GM18499 (cell line): ENCODE results near the gene TRABD2A.

Source experiments
- ATAC-seq: cut with Tn5 transposase; IDR thresholded peaks from one replicate; pipeline ENCODE4 v1.9.1; 2021; ENCODE audit warnings: moderate number of reproducible peaks; ENCODE audit not compliant: insufficient read depth, unreplicated experiment

Gene TRABD2A

DNA sequence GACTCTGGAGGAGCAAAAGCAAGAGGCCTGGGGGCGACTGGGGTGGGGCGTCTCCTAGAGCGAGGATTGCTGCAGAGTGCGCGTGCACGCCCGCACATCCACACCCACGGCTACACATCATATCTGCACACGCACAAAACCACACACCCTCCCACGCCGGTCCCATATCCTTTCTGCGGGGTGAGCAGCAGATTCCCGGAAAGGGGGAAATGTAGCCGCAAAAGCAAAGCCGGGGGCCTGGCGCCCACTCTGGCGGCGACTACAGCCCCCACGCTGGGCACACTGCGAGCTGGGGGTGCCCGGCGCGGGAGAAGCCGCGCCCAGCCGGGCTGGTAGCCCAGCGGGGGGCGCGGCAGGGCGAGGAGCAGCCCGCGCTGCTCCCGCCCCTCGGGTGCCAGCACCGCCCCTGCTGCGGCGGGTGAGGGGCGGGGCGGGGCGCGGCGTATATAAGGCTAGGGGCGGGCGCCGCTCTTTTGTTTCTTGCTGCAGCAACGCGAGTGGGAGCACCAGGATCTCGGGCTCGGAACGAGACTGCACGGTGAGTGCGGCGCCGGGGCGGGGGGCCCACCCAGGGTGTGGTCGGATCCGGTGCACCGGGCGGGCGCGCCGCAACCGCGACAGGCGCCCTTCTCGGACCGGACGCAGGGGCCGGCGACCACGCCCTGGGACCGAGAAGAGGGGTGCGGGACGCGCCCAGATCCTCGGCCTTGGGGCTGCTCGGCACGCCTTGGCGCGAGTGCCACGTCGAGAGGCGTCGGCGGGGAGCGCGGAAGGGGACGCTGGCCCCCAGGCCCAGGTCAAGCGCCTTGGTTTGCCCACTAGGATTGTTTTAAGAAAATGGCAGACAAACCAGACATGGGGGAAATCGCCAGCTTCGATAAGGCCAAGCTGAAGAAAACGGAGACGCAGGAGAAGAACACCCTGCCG, 24.6 kb upstream of the TRABD2A start, which contains the start of gene TMSB10:
Gene TMSB10 (plus strand): TSS at position 476 of the 927 bp plus-strand sequence.
- ATAC-seq: peak; percentile 49

DNA sequence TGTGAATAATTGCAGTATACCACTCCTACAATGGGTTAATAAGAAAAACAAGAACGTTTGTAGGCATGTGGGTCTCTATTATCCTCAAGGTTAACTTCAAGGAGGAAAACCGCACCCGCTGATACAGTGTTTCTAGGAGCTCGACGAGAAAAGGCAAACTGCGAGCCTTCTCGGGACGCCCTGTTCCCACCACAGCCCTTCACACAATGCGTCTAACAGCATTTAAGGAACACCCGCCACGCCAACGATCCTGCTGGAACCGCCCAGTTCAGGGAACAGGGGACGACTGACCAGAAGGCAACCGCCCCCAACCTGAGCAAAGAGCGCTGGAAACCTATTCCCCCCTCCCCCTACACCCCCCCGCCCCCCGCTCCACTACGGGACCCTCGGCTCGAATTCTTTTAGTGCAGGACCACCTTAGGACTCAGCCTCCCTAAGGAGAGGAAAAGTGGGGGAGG, 23.9 kb upstream of the TRABD2A start:
- no peak for ATAC-seq

DNA sequence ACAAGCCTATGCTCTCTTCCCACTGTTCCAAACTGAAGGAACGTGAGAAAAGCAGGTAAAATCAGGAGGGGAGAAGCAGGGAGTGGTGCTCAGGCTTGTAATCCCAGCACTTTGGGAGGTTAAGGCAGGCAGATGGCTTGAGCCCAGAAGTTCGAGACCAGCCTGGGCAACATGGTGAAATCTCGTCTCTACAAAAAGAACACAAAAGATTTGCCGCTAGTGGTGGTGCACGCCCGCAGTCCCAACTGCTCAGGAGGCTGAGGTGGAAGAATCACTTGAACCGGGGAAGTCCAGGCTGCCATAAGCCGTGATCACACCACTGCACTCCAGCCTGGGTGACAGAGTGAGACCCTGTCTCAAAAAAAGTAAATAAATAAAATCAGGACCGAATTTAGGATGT, 23.3 kb upstream of the TRABD2A start:
- no peak for ATAC-seq

DNA sequence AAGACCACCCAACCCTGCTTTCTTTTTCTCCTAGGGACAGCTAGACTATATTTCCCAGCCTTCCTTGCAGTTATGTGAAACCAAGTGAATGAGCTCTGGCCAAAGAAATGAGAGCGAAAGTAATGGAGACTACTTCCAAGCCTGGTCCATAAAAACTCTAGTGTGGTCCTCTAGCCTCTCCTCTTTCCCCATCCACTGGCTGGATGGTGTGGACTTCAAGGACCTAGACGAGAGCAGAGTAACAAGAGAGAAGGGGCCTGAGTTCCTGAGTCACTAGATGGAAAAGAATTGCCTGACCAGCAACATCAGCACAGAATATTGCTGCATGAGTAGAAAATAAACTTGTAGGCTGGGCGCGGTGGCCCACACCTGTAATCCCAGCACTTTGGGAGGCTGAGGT, 21.6 kb upstream of the TRABD2A start:
- no peak for ATAC-seq

DNA sequence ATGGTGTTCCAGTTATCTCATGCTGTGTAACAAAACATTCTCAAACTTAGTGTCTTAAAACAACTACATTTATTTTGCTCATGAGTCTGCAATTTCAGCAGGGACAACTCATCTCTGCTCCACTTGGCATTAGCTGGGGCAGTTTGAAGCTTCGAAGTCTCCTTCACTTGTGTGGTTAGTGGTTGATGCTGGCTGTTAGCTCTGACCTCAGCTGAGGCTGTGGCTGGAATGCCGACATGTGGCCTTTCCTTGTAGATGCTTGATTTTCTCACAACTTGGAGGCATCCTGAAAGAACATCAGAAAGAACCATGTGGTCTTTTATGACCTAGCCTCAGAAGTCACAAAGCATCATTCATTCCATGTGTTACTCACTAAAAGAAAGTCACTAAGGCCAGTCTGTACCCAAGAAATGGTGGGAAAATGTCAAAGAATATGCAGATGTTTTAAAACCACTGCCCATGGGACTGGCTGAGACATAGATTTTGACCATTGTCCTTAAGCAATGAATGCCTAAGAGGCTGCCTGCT, 20.8 kb upstream of the TRABD2A start:
- no peak for ATAC-seq

DNA sequence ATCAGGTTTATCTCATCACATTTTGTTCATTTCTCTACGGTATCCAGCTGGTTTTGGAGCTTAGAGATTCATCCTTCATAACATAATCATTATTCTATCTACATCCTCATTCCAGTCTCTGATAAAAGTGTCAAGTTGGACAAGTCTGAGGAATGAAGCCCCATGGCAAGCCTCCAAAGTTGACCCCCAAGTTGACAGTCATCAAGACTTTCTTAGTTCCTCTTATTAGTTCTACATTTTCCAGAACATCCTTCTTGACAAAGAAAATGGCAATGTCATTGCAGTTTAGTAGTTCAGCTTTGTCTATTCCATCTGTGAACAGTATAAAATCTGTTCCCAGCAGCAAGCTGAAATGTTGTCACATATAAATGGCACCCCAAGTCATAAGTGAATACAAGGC, 20.1 kb upstream of the TRABD2A start:
- no peak for ATAC-seq

DNA sequence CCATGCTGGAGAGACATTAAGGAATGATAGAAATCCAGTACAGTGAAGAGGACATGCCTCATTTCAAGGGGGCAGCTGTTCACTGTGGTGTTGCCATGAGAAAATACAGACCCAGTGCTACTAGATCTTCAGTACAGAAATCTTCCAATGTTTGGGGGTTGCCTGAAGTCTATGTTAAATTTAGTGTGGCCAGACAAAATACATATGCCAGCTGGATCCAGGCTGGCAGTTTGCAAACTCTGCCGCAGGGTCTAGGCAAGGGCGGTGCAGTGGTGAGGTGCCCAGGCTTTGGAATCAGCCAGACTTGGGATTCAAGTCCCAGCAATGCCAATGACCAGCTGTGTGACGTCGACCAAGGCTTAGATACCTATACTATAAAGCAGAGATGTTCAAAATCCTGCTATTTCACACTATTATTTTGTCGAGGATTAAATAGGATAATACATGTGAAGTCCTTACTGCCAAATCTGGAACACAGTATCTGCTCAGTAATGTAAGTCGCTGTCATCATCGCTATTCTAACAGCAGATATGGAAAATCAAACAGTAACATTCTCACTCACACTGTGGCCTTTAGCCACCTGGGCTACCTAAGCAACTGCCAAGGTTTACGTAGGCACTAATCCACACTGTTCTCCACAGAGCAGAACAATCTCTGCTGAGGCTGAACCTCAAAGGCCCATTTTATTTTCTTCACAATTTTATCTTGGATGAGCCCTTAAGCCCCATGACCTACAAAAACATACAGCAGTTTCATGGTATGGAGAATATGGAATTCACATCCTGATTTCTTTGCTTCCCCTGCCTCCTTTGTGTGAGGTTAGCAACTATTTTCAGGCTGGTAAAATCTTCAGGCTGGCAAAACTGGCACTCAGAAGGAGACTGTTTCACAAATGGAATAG, 18.7 kb upstream of the TRABD2A start:
- no peak for ATAC-seq

DNA sequence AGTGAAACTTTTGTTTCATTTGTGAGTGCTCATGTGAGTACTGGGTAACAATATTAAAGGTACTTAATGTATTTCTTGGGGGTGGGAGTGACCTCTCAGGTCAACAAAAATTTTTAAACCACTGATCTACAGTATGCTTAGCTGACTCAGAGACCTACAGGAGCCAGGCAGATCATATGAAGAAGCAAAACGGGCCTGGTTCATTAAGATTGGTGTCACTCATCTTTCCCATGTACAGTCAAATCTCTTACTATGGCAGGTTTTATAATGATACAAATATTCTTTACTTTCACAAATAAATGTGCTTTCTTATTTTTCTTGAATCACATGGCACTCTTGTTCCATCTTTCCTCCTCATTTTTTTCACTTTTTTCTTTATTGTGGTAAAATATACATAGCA, 16.9 kb upstream of the TRABD2A start:
- ATAC-seq: no peak

DNA sequence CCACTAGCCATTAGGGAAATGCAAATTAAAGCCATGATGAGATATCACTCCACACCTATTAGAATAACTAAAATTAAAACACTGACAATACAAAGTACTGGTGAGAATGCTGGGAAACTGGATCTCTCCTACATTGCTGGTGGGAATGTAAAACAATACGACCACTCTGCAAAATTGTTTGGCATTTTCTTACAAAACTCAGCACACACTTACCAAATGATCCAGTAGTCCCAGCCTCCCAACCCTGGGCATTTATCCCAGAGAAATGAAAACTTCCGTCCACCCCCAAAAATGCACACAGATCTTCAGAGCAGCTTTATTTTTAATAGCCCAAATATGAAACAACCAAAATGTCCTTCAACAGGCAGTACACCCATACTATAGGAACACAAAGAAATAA, 15.7 kb upstream of the TRABD2A start:
- ATAC-seq: no peak

DNA sequence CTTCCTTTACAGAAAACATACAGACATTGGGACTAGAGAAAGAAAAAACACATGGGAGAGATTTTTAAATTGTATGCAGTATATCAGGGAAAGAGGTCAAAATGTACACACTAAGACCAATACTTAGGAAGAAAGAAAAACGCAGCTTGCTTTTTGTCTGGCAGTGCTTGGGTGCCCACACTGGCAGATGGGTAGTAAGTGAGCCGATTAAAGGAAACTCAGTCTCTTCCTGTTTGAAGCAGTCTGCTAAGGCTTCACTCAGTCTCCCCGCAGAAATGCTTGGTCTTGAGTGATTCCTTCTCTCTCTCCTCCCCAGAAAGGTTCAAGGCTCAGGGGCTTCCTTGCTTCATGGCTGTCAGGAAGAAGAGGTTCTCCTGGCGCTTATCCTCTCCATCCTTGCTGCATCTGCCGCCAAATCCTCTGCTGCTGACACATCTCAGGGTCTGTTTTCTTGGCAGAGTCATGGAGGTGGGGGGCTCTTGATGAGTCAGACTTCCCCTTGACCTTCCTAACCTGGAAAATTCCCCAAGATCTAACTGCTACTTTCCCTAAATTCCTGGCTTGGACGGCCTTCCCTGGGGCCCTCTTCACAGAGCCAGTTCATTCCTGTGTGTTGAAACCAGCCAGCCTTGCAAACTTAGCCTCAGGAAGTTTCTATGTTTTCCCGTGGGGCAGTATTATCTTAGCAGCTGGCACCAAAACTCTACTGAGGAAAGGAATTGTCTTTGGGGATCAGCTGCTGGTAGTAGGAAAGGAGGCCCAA, 14.1 kb upstream of the TRABD2A start:
- no peak for ATAC-seq

DNA sequence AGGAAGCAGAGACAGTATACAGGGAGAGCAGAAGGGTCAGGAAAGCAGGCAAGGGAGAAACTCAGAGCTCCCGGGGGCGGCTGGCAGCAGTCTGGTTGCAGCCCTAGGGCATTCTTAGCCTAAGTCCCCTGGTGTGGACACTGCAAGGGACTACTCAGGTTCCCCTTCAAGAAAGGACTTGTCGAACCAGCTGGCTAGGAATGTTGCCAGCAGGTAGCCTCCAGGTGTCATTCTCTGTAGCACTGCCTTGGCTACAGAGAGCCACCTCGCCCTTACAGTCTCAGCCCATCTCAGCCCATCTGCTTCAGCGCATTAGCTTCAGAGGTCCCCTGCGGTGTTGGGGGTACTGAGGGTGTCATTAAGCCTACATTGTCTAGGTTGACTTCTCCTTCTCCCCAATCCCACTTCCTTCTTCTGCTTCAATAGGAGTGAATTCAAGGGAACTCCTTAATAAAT, 13.3 kb upstream of the TRABD2A start:
- ATAC-seq: no peak

DNA sequence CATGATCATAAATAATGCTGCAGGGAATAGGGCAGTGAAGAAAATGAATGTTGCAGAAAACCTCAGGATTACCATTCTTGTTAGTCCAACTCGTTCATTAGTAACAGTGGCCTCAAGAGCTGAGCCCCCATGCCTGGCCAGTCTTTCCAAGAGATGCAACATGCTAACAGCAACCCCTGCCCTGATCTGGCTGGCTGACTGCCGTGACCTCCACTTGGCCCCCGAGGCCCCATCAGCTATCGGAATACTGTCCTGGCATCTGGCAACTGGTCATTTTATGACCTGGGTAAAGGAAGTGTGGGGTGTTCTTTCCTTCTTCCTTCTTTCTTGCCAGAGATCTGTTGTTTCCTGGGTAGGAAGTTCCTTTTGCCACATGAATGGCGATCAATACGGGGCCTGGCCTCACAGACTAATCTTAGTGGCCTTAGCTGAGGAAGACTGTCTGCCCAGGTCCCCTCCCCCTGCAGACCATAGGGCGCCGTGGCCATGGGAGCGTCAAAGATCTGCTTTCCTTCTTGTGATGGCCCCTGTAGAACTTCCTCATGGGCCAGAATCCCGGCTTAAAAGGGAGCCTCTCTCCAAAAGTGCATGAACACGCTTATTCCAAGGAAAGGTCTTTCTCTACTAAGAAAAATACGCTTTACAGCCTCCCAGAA, 10.6 kb upstream of the TRABD2A start:
- no peak for ATAC-seq

DNA sequence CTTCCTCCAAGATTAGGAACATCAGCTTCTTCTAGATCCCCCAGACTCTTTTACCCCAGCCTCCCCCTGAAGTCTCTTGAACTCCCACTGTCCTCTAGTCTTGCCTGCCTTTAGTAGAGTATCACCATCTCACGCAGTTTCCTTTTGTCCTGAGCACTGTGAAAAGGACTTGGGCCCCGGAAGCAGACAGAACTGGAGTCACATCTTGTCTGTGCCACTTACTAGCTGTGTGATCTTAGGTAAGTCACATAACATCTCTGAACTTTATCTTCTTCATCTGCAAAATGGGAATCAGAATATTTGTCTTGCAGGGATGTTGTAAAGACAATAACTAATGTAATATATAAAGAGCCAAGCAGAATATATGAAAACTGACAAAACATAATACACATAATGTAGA, 8.4 kb upstream of the TRABD2A start:
- no peak for ATAC-seq

DNA sequence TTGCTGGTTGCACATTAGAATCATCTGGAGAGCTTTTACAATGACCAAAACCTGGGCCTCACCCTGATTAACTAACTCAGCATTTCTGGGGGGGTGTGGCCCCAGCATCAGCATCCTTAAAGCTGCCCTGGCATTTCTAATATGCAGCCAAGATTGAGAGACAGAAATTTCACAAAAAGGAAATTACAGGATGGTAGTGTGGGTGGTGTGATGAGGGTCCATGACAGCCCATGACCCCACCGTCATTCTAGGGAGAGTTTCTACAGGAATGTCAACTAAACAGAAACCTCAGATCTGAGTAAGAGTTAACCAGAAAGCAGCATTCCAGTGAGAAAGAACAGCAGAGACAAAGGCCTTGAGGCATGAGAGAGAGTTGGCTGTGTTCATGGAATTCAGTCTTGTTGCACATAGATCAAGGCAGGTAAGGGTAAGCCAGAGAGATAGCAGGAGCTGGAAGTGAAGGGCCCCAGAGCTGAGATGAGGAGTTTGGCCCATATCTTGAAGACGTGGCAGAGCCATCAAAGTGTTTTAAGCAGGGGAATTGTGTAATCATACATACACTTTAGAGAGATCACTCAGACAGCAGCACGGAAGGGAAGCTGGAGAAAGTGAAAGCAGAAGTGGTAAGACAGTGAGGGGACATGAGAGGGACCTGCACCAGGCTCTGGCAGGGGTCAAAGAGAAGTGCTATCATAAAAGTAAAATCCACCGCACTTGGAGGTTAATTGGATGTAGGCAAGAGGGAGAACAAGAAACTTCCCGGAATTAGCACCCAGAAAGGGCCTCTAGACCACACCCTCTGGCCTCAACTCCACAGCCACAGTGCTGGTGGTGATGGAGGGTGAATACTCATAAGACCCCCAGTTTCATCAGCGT, 7.8 kb upstream of the TRABD2A start:
- peak; percentile 98 for ATAC-seq

DNA sequence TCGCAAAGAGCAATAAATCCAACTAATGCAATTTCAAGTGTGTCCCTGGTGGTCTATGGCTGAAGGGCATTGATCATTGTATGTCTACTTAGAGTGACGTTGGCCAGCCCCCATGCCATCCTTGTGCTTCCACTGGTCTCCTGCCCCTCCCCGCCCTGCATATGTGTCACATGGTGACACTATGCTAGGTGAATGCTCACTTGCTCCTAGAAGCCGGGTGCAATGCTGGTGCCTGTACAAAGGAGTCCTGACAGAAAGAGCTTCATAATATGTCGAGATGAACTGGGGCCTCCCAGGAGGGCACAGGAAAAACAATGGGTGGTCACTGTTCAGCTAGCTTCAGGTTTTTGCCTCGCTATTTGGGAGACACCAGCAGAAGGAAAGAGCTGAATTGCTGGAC, 5.9 kb upstream of the TRABD2A start:
- no peak for ATAC-seq

DNA sequence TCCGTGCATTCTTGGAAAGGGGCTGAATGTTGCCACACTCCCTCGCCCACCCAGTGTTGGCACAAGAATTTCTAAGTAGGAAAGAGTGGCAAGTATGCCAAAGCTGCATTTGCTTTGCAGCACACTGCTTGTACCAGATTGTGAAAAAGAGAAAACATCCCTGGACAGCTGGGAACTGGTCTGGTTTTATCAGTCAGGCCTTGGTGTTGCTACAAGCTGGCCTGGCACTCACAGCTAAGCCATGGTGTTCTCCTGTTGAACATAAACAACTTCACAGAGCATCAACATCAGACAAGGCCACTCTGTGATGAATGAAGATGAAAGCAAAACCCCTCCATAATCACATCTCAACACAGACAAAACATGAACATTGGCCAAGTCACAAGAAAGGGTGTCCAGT, 4.2 kb upstream of the TRABD2A start:
- no peak for ATAC-seq

DNA sequence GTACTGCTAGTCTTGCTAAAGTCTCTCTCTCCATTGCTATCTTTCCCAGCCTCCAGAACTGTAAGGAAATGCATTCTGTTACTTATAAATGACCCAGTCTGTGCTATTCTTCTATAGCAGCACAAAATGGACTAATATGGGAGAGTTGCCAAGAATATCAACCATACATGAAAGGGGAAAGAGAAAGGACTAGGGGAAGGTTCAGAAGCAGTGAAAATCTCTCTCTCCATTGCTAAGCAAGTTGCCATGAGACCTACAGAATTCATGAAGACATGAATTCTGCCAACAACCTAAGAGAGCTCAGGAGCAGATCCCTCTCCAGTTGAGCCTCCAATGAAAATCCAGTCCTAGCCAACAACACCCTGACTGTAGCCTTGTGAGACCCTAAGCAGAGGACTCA, 3.6 kb upstream of the TRABD2A start:
- no peak for ATAC-seq

DNA sequence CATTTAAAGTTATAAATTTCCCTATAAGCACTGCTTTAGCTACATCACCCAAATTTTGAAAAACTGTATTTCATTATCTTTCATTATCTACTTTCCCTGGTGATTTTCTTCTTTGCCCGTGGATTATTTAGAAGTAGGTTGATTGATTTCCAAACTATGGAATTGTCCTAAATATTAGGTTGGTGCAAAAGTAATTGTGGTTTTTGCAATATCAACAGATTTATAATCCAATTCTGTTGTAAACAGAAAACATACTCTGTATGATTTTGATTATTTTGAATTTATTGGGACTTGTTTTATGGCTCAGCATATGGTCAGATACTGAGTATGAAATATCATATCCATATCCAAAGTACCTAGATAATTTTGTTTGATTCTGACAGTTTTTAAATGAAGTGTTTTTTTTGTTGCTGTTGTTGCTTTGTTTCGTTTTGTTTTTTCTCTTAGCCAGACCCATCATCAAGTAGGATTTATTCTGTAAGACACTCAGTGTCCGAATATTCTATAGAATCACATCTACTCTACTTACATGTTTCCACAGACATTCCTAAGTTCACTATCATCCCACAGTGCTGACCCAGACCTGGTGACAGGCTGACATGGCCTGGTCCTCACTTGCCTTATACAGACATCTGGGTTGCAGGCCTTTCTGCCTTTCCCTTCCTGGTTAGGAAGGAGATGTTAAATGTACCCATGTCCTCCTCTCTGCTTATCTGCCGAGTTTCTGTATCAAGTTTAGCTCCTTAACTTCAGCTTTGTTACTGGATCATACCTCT, 2.1 kb upstream of the TRABD2A start:
- no peak for ATAC-seq
